ENCODE results near the gene NRXN3.

The NRXN3 gene

DNA sequence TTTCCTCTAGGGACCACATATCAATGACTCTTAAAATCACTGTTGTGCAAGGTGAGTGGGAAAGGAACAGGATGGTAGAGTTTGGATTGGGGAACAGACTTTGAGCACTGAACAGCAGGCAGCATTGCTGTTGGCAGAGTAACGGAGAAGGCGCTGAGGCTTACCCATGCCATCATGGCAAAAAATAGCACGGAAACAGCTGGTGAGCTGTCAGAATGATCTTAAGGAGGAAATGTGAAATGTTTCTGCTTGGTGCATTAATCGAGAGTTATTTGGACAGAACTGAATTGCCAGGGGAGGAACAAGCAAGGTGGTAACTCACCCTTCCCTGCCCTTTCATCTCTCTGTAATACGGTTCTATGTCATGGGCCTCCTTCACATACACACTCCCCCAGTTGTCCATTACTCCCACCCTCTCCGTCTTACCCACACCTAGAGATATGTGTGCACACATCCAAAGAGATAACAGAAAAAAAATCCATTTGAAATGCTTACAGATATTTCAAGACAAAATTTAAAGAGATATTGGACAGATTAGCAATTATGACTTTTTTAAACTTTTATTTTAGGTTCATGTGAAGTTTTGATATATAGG lies 1468.6 kb downstream of the NRXN3 start:
- no peak for DNase-seq (ENCODE audit: low spot score)

DNA sequence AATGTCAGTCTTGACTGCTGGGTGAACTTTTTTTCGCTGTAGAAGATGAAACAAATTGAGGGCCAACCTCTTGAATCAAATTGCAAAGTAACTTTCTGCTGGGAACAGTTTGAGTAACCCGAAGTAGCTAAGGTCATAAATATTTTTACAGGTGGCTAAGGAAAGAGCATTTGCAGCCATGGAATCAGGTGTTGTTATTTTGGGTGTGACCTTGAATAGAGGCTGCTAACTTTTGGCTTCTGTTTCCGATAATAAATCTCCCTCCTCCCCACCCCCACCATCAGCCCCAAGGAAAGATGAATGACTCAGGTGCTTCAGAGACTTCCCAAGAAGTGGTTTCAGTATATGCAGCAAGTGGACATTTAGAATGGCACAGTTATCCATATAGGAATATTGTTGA lies 1469.4 kb downstream of the NRXN3 start:
- no peak for DNase-seq (ENCODE audit: low spot score)

DNA sequence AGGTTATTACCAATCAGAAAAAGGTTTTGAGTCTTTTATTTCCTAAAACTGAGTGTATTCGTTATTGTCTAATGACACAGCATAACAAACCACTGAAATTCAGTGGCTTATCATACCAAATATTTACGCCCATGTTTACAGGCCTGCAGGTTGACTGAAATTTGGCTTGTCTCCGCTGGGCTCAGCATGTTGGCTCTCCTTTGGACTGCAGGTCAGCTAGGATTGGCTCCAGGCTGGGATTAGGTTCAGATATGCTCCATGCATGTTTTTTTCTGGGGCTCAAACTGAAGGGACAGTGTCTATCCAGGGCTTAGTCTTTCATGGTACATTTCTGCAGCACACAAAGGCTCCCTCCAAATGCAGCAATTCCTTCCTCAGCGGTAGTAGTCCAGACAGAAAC lies 1471.2 kb downstream of the NRXN3 start:
- DNase-seq (ENCODE audit: low spot score) = no peak

DNA sequence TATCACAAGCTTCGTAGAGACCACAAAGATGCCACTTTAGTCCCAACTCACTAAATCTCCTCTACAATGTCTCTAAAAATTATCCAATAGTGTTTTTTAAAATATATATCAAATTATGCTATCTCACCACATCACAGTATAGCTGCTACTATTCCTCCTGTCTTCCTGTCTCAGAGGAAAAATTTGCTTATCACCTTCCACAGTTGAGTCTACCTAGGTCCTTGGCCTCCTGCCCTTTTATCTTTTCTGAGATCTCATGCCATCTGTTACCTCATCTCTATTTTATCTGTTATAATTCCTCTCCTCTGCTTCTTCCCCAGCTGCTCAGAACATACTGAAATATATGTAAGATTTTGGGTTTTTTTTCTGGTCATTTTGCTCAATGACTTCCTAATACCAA lies 1473.0 kb downstream of the NRXN3 start:
- no peak for DNase-seq (ENCODE audit: low spot score)

DNA sequence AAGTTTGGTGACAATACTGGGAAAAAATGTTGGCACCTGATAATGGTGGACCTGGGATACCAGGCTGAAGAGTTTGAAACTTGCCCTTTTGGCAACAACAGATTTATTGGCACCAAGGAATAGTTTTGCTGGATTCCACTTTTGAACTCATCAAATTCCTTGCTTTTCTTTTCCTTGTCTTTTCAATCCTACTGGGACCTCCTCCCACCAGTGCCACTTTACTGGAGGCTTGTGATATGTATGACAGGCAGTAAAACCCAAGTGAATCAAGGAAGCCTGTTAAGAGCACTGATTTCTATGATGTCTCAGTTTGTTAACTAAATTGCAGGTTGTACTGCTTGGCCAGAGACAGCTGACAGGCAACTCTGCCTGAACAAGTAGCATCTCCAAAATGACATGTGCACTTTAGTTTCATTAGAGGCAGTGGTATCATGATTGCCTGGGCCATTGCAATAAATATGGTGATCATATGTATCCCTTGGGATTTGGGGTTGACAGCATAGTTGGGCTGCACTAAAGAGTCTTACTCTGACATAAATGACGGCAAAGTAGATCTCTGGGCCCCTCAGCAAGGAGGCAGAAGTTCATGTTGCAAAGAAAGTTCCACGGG lies 1475.7 kb downstream of the NRXN3 start:
- no peak for DNase-seq (ENCODE audit: low spot score)

DNA sequence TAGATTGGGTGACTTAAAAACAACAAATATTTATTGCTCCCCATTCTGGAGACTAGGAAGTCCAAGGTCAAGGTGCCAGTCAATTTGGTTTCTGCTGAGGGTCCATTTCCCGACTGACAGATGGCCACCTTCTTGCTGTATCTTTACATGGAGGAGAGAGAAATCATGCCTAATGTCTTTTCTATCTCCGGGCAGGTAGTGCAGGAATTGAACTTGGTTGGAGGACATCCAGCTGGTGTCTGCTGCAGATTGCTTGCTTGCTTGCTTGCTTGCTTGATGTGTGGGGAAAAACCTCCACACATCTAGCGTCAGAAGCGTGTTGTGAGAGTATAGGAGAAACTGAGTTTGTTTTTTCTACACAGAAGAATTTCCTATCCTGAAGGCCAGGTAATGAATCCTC lies 1479.7 kb downstream of the NRXN3 start:
- no peak for DNase-seq (ENCODE audit: low spot score)

DNA sequence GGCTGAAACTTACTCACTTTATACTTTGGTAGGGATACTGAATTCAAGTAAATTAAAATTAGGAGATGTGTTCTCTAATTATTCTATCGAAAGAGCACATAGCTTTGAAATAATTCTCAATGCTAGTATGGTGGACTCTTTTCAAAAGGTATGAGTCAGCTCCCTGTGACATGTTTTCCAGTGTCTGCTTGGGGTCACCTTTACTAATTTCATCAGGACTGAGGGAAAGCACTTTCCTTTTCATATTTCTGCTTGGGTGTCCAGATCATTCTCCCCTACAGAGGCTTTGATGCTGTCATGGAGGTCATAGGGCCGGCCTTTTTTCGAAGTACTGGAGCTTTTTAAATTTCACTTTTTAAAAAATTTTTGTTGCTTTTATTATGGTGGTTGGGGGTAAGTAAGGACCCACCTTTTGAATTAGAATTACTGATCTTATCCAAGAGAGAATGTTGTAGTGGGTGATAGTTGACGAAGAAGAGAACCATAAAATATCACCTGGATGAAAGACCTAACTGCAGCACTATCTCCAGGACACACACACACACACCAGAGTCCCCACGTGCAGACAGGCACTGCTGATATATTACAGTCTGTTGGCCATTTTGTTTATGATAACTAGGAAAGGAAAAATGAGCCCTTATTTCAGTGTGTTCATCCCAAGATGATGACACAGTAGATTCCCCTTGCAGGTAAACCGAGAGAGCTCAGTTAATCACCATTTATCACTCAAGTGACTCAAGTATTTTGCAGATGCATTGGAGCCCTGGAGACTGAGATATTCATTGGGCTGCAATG lies 1482.5 kb downstream of the NRXN3 start:
- DNase-seq (ENCODE audit: low spot score) = no peak

DNA sequence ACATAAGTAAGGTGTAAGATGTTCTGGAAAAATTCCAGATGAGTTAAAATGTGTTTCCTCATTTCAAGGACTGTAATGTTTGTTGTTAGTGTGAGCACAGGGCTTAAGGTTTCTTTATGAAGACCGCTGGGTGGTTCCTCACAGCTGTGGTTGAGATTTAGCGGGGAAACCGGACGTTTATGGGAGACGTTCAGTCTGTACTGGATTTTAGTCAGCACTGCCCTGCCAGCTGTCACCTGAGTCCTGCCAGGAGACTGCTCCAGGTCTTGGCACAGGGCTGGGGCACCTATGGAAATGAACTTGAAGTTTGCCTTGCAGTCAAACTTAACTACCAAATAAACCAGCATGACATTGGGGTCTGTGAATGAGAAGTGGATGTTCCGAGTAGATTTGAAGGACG lies 1485.9 kb downstream of the NRXN3 start:
- DNase-seq (ENCODE audit: low spot score) = no peak

DNA sequence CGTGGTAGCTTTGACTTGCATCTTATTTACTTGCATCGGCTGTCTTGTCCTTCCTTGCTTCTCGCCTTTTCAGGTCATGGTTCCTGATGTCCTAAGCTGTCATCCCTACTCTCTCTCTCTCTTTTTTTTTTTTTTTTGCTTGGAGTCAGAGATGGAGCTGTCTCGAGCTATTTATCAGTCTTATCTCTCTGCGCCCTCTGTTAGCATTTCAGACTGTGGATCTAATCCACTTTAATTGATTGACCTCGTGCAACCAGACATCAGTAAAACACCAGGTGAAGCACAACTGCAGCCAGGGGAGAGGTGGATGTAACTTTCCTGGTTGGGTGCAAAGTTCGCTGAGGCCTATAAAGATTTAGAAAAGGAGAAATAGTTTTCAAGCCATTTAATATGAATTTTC lies 1486.3 kb downstream of the NRXN3 start:
- no peak for DNase-seq (ENCODE audit: low spot score)

DNA sequence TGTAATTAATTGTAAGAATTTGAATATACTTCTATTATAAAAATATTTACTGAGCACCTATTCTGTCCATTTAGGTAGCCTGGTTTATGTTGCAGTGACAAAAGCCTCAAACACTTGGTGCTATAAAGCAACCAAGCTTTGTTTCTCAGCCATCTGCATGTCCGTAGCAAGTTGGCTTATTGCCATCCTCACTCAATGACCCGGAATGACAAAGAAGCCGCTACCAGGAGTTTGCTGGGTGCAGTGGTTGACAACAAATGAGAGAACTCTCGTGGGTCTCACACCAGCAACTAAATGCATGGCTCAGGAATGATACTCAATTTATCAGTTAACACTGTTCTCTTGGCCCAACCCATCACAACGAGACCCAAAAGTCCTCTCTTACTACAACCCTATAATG lies 1488.0 kb downstream of the NRXN3 start:
- no peak for DNase-seq (ENCODE audit: low spot score)

DNA sequence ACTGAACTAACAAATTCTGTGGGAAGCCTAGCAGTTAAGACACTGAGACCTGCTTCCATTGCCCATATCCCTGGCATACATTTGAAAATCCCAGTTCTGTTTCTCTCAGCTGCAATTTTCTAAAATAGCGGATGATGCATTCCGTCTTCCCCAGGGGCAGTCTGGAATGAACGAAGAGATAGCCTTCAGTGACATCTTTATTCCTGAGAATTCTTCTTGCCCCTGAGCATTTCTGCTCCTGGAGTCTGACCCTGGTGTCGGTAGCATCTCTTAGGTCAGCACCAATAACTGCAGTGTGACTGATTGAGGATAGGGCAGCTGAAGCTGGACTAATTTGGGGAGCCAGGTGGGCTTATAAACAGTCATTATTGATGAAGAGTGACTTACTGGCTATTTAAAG lies 1488.6 kb downstream of the NRXN3 start:
- no peak for DNase-seq (ENCODE audit: low spot score)

DNA sequence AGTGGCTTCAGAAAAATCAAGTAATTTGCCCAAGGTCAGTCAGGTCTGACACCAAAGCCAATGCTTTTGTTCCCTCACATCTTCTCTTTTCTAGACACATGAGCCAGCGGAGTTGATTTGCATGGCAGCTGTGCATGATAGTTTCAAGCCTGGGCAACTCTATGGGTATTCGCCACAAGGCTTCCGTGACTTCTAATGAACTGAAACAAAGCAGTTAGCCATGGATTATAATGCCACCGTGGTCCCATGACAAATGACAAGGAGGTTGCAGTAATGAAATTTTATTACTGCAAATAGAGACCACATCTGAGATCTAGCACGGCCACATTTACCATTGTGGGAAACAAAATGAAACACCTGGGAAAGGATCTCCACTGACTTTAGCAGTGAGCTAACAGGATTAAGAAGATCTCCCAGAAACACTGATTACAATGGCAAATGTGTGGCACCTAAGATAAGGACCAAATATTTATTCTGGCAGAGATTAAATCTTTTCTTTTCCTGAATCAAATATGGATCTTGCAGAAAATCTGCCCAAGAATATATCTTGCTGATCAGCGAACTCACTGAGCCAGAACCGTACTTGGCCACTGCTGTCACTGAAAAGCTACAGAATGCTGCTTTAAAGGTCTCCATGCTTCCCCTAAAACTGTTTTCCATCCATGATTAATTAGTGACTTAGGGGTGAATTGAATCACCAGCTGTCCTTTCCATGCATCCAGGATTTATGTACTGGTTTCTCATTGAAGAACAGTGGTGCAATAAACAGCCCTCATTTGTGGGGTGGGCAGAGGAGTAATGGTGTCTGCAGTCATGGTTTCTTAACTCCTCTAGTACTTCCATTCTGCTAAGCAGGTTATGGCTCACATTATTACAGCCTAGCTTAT lies 1490.1 kb downstream of the NRXN3 start:
- no peak for DNase-seq (ENCODE audit: low spot score)

DNA sequence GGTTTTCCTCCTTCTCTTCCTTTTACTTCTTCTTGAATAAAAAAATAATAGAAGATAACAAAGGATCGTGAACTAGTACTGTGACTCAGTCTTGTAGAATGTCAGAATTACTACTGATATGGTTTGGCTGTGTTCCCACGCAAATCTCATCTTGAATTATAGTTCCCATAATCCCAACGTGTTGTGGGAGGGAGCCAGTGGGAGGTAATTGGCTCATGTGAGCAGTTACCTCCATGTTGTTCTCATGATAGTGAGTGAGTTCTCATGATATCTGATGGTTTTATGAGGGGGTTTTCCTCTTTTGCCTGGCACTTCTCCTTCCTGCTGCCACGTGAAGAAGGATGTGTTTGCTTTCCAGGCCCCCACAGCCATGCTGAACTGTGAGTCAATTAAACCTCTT lies 1491.6 kb downstream of the NRXN3 start:
- DNase-seq (ENCODE audit: low spot score) = no peak

DNA sequence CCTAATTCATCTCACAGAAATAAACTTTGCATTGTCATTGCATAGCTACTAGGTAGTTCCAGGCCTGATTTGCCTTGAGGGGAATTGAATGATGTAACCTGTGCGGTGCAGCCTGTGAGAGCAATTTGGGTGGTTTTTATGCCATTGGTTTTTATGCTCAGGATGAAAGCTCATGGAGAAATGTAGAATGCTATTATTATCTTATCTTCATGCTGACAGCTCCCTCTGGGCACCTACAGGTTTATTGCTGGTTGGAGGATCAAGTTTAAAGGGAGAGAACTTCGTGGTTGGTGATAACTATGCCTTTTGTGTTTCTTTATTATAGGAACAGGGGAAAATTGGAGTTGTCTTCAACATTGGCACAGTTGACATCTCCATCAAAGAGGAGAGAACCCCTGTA lies 1493.3 kb downstream of the NRXN3 start:
- no peak for DNase-seq (ENCODE audit: low spot score)

DNA sequence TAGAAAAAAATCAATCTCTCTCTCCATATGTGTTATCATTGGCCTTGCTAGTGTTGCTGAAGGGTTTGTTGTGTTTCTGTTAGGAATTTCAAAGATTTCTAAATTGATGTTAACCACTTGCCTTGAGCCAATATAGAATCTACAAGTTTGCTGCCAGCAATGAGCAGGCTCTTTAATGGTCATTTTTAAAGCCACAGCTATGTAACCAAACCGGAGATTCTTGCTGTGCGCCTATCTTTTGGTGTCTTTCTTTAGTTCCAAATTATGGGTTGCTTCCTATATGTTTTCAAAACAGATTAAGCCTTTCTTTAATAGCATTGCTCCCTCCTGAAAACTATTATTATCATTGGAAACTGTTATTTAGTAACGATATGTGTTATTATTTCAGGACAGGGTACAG lies 1495.4 kb downstream of the NRXN3 start:
- DNase-seq (ENCODE audit: low spot score) = no peak

DNA sequence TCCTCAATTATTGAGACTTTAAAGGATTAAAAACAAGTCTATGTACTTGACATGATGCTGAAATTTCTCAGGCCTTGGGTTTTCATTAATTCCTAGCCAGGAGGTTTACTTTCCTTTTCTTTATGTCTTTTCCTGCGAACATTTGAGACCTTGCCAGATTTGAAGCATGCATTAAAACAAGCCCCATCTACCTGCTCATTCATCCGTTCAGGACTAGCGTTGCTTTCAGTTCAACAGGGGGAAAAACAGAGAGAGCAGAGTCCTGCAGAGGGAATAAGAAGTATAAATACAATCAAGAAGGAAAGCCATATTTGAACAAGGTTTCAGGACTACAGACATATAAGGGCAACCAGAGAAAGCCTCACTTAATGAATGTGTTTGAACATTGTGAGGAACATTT lies 1498.8 kb downstream of the NRXN3 start:
- no peak for DNase-seq (ENCODE audit: low spot score)

DNA sequence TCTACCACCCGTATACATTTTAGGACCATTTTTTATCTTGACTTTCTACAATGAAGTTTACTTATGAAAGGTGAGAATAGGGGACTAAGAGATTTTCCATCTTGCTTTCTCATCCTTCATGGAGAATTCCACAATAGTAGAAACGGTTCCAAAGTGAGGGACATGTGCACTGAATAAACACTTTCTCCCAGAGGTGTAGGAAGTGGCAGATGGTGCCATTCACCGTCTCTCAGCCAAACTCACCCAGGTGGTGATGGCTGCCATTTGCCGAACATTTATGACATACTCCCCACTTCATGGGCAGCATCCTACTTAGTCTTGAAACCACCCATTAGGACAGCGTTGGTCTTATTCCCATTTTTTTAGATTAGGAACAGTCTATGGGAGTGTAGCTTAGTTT lies 1500.6 kb downstream of the NRXN3 start:
- DNase-seq (ENCODE audit: low spot score) = no peak

DNA sequence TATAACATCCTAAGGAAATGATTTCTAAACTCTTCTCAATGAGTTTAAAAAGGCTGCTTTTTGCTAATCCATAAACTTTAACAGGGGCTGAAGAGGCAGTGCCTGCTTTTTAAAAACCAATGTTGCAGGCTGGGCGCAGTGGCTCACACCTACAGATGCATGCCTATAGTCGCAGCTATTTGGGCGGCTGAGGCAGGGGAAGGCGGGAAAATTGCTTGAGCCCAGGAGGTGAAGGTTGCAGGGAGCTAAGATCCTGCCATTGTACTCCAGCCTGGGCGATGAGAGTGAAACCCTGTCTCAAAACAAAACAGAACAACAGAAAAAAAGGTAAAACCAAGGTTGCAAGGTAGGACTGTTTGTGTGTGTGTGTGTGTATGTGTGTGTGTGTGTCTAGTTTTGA lies 1509.9 kb downstream of the NRXN3 start:
- DNase-seq (ENCODE audit: low spot score) = no peak

DNA sequence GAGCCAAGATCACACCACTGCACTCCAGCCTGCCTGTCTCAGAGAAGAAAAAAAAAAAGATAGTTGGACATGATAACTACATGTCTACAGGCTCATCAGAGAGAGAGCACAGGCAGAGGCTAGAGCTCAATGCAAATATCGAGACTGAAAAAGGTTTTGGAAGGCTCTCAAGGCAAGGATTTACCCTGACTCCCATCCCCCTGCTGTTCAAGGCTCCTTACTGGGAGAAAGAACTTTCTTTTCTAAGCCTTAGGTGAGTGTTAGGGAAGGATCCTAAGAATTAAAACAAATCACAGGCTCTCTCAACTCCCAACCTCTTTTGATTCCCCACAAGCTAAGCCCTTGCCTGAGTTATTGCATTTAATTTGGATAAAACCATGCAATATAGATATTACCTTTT lies 1516.0 kb downstream of the NRXN3 start:
- DNase-seq (ENCODE audit: low spot score) = no peak

DNA sequence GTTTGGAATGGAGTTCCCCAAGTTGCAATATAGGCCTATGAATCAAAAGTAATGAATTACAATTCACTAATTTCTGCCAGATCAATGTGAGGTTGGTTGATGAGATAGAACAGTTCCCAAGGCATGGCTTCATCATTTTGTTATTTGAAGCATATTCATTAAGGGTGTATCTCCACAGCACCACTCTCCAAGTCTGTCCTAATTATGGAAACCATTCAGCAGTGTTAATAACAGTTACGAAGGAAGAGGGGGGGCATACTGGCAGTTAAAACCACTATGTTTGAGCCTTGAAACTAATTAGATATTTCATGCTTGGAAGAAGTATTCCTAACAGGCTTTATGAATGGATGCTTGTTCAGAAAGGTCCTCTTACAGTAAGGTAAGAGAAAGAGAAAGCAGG lies 1520.8 kb downstream of the NRXN3 start:
- no peak for DNase-seq (ENCODE audit: low spot score)

DNA sequence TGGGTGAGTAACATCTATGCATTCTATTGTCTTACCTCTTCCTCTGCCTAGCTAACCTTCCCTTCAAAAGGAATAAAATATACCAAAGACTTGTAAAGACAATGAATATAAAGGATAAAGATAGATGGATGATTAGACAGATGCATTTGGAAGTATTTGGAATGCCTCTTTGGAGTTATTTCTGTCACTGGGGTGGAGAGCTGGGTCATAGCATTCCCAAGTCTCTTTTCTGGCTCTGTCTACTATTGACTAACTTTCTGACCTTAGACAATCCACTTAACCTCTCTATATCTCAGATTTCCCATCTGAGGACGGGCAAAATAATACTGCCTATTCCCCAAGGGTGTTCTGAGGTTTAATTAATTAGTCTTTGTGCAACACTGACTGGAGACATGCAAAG lies 1523.8 kb downstream of the NRXN3 start:
- DNase-seq (ENCODE audit: low spot score) = no peak

DNA sequence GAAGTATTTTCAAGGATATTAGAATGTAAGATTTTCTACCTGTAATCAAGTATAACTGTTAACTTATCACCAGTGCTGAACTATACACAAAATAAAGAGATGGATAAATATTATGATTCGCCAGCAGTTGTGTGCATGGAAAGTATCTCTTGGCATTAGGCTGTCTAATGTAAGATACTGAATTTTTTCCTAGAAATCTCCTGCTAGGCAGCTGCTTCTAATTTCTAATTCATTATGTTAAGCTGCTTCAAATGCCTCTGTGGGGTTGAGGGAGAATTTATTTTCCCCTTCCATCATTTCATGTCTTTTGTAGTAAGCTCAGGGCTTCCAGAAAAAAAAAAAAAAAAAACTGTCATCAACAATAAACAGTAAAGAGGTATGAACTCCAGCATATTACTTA lies 1525.1 kb downstream of the NRXN3 start:
- DNase-seq (ENCODE audit: low spot score) = no peak

DNA sequence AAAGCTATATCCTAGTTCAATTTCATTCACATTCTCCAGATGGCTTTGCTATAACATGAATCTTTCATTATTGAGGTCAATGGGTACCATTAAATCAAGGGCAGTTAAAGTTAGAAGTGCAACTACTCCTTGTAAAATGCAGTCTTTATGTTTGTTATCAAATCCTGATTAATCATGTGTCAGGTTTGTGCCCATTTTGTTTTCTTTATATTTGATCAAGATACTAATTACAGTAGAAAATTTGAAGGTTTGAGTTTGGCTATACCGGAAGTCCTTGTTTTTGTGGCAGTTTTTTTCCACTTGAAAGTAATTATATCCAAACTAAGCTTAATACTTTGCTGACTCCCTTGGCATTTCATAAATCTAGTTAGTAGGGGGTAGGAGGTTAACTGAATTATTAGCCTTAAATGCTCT lies 1528.1 kb downstream of the NRXN3 start:
- no peak for DNase-seq (ENCODE audit: low spot score)

Measured in germinal center (tissue), 1 donor.